ENCODE data around the gene MFSD12.
"Not testable (repeated sequence)": the region's sequence is repeated elsewhere in the genome, so short reads cannot be mapped to it uniquely, and the experiment has no call there.

The MFSD12 gene

DNA sequence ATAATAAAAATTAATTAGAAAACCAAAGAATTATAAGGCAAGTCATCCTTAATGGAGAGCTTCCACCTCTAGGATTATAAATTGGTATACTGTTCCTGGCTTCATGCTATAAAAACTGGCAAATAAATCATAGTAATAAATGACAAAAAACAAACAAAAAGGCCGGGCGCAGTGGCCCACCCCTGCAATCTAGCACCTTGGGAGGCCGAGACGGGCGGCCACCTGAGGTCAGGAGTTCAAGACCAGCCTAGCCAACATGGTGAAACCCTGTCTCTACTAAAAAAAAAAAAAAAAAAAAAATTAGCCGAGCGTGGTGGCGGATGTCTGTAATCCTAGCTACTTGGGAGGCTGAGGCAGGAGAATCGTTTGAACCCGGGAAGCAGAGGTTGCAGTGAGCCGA is 12.7 kb upstream of the MFSD12 start:
- not testable (repeated sequence) for H3K23ac ChIP-seq (ENCODE audit: low read length); H3K79me2 ChIP-seq (ENCODE audit: control insufficient read depth, insufficient read depth, low read length, poor library complexity); H3K14ac ChIP-seq (ENCODE audit: low read length); DNase-seq; H3K18ac ChIP-seq (ENCODE audit: low read length); H2AFZ ChIP-seq (ENCODE audit: insufficient read depth, low read length, poor library complexity); H3K27ac ChIP-seq (ENCODE audit: low read depth, low read length); H3K36me3 ChIP-seq (ENCODE audit: control insufficient read depth in 1 of 2, insufficient read depth in 2 of 2, low read length in 2 of 2); H2BK5ac ChIP-seq (ENCODE audit: low read depth, low read length, poor library complexity); H2BK12ac ChIP-seq (ENCODE audit: low read length); H3K27me3 ChIP-seq (ENCODE audit: insufficient read depth, low read length); H3K9me3 ChIP-seq (ENCODE audit: insufficient read depth, low read depth, low read length); H2AK5ac ChIP-seq (ENCODE audit: low read length); H3K9ac ChIP-seq (ENCODE audit: low read length); H3K4me2 ChIP-seq (ENCODE audit: low read length); H4K8ac ChIP-seq (ENCODE audit: low read depth, low read length); H2BK120ac ChIP-seq (ENCODE audit: insufficient read depth, low read length, poor library complexity); H3K4me3 ChIP-seq (ENCODE audit: low read depth, low read length); H3K4ac ChIP-seq (ENCODE audit: low read depth, low read length); H4K12ac ChIP-seq (ENCODE audit: low read depth, low read length); H4K91ac ChIP-seq (ENCODE audit: low read depth, low read length)
- Histone ChIP-seq H3K4me1 (ENCODE audit: control insufficient read depth in 1 of 2, insufficient read depth in 2 of 2, low read length in 2 of 2) (peaks cover 13 to 14% of the 10 kb centered on the region in 2 experiments), H3K79me1 (ENCODE audit: low read length) (peaks cover 23% of the 10 kb centered on the region)
- no CpG with 5 or more reads among the region's 11 CpGs for WGBS (ENCODE audit: extremely low coverage, insufficient coverage, insufficient read length)

DNA sequence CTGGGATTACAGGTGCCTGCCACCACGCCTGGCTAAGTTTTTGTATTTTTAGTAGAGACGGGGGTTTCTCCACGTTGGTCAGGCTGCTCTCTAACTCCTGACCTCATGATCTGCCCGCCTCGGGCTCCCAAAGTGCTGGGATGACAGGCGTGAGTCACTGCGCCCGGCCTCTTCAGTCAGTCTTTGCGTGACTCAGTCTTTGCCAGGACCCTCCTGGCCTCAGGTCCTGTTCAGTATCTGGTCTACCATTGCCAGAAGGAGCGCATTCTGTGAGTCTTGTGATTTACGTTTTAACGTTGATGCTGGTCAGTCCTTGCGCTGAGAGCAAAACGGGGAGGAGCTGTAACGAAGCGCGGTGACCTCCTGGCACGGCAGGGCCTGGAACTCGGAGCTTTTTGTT is 7.8 kb upstream of the MFSD12 start:
- Histone ChIP-seq H2BK12ac (ENCODE audit: low read length) (peak overlapping the region; percentile 39), H2BK5ac (ENCODE audit: low read depth, low read length, poor library complexity) (peak overlapping the region; percentile 70), H4K8ac (ENCODE audit: low read depth, low read length) (peak overlapping the region; percentile 87), H3K18ac (ENCODE audit: low read length) (no peak overlapping the region), H3K4ac (ENCODE audit: low read depth, low read length) (no peak overlapping the region), H3K27ac (ENCODE audit: low read depth, low read length) (peak overlapping the region; percentile 88), H3K36me3 (ENCODE audit: control insufficient read depth in 1 of 2, insufficient read depth in 2 of 2, low read length in 2 of 2) (no peaks in the 10 kb centered on the region), H3K79me2 (ENCODE audit: control insufficient read depth, insufficient read depth, low read length, poor library complexity) (peaks cover 2% of the 10 kb centered on the region), H3K9ac (ENCODE audit: low read length) (no peak overlapping the region), H3K14ac (ENCODE audit: low read length) (no peak overlapping the region), H2AK5ac (ENCODE audit: low read length) (peak overlapping the region; percentile 57), H3K4me3 (ENCODE audit: low read depth, low read length) (no peak overlapping the region), H2AFZ (ENCODE audit: insufficient read depth, low read length, poor library complexity) (no peak overlapping the region), H2BK120ac (ENCODE audit: insufficient read depth, low read length, poor library complexity) (no peak overlapping the region), H3K79me1 (ENCODE audit: low read length) (peaks cover 24% of the 10 kb centered on the region), H3K23ac (ENCODE audit: low read length) (no peak overlapping the region), H4K91ac (ENCODE audit: low read depth, low read length) (peak overlapping the region; percentile 71), H3K4me1 (ENCODE audit: control insufficient read depth in 1 of 2, insufficient read depth in 2 of 2, low read length in 2 of 2) (peaks cover 16 to 19% of the 10 kb centered on the region in 2 experiments), H3K9me3 (ENCODE audit: insufficient read depth, low read depth, low read length) (no peaks in the 10 kb centered on the region), H4K12ac (ENCODE audit: low read depth, low read length) (no peak overlapping the region), H3K27me3 (ENCODE audit: insufficient read depth, low read length) (no peaks in the 10 kb centered on the region), H3K4me2 (ENCODE audit: low read length) (no peak overlapping the region)
- no CpG with 5 or more reads among the region's 19 CpGs for WGBS (ENCODE audit: extremely low coverage, insufficient coverage, insufficient read length)
- peak; percentile 97 for DNase-seq

DNA sequence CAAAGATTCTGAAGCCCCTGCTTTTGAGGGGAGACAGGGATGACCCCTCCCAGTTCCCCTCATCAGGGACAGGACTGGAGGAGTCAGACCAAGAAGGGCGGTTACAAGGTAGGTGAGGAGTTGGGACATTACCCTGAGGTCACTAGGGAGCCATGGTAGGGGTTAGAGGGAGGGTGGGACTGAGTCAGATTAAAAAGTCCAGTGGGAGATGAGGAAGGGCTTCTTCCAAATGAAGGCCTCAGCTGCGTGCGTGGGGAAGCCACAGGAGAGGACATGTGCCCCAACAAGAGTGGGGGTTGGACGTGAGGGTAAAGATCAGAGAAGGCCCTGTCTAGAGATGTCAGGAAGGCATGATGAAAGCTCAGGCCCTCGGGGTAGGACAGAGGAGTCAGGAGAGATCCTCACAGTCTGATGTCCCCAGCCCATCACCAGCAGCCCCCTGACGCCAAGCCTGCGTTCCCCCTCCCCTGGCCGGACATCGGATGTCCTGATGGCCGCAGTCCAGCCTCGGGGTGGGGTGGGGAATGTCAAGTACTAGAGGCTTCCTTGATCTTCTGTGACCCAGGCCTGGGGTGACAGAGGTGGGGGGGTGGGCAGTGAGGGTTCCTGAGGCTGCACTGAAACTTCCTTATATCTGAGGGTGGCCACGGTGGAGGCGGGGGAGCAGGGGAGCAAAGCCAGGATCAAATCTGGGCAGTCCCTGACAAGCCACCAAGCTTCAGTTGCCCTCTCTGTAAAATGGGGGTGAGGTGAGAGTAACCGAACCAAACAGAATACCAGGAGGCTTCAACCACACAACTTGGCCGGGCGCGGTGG is 6.5 kb upstream of the MFSD12 start:
- Histone ChIP-seq H3K27me3 (ENCODE audit: insufficient read depth, low read length) (no peaks in the 10 kb centered on the region), H3K27ac (ENCODE audit: low read depth, low read length) (peak overlapping the region; percentile 66), H3K9ac (ENCODE audit: low read length) (no peak overlapping the region), H3K4me1 (ENCODE audit: control insufficient read depth in 1 of 2, insufficient read depth in 2 of 2, low read length in 2 of 2) (peaks cover 16 to 19% of the 10 kb centered on the region in 2 experiments), H2AFZ (ENCODE audit: insufficient read depth, low read length, poor library complexity) (no peak overlapping the region), H3K23ac (ENCODE audit: low read length) (no peak overlapping the region), H2BK120ac (ENCODE audit: insufficient read depth, low read length, poor library complexity) (peak overlapping the region; percentile 95), H3K36me3 (ENCODE audit: control insufficient read depth in 1 of 2, insufficient read depth in 2 of 2, low read length in 2 of 2) (no peaks in the 10 kb centered on the region), H3K4me3 (ENCODE audit: low read depth, low read length) (no peak overlapping the region), H2AK5ac (ENCODE audit: low read length) (peak overlapping the region; percentile 57), H3K79me2 (ENCODE audit: control insufficient read depth, insufficient read depth, low read length, poor library complexity) (peaks cover 2% of the 10 kb centered on the region), H3K4ac (ENCODE audit: low read depth, low read length) (peak overlapping the region; percentile 80), H3K79me1 (ENCODE audit: low read length) (peaks cover 24% of the 10 kb centered on the region), H3K14ac (ENCODE audit: low read length) (peak overlapping the region; percentile 38), H3K9me3 (ENCODE audit: insufficient read depth, low read depth, low read length) (no peaks in the 10 kb centered on the region), H2BK12ac (ENCODE audit: low read length) (peak overlapping the region; percentile 94), H3K4me2 (ENCODE audit: low read length) (peak overlapping the region; percentile 30), H3K18ac (ENCODE audit: low read length) (peak overlapping the region; percentile 54), H2BK5ac (ENCODE audit: low read depth, low read length, poor library complexity) (peak overlapping the region; percentile 85), H4K12ac (ENCODE audit: low read depth, low read length) (peak overlapping the region; percentile 26), H4K91ac (ENCODE audit: low read depth, low read length) (peak overlapping the region; percentile 98), H4K8ac (ENCODE audit: low read depth, low read length) (peak overlapping the region; percentile 62)
- peak in 1 of 2 donors; percentile 27 for DNase-seq
- no CpG with 5 or more reads among the region's 17 CpGs for WGBS (ENCODE audit: extremely low coverage, insufficient coverage, insufficient read length)

DNA sequence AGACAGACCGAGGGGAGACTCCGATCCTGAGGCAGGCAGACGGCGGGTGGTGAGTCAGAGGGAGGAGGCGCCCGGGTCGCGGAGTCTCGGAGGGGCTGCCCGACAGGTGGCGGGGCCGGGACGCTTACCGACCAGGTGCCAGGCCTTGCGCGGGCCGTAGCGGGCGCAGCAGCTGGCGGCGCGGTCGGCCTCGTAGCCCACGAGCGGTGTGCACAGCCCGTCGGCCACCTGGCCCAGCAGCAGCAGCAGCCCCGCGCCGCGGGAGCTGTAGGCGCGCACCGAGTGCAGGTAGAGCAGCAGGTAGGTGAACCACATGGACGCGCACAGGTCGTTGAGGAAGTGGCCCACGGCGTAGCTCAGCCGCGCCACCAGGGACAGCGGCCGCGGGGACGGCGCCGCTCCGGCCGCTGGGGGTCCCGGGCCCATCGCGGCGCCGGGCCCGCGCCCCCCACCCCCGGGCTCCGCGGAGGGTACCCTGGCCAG is 367 bp downstream of the MFSD12 start:
- peak overlapping the region; percentile 85 for H3K18ac ChIP-seq (ENCODE audit: low read length)
- peak overlapping the region; percentile 24 for H2BK5ac ChIP-seq (ENCODE audit: low read depth, low read length, poor library complexity)
- whole genome bisulfite sequencing (ENCODE audit: extremely low coverage, insufficient coverage, insufficient read length) = no CpG with 5 or more reads among the region's 60 CpGs
- H3K36me3 ChIP-seq (ENCODE audit: control insufficient read depth in 1 of 2, insufficient read depth in 2 of 2, low read length in 2 of 2) = peaks cover 0 to 3% of the 10 kb centered on the region in 2 experiments
- no peak overlapping the region for H2AFZ ChIP-seq (ENCODE audit: insufficient read depth, low read length, poor library complexity)
- peak overlapping the region; percentile 69 for H3K4me2 ChIP-seq (ENCODE audit: low read length)
- H4K8ac ChIP-seq (ENCODE audit: low read depth, low read length) = peak overlapping the region; percentile 18
- peak overlapping the region; percentile 34 for H3K27ac ChIP-seq (ENCODE audit: low read depth, low read length)
- no peak overlapping the region for H2BK12ac ChIP-seq (ENCODE audit: low read length)
- no peak overlapping the region for H4K12ac ChIP-seq (ENCODE audit: low read depth, low read length)
- H2BK120ac ChIP-seq (ENCODE audit: insufficient read depth, low read length, poor library complexity) = peak overlapping the region; percentile 21
- H3K79me2 ChIP-seq (ENCODE audit: control insufficient read depth, insufficient read depth, low read length, poor library complexity) = peaks cover 28% of the 10 kb centered on the region
- H3K4me3 ChIP-seq (ENCODE audit: low read depth, low read length) = peak overlapping the region; percentile 91
- peak overlapping the region; percentile 36 for H2AK5ac ChIP-seq (ENCODE audit: low read length)
- no peaks in the 10 kb centered on the region for H3K9me3 ChIP-seq (ENCODE audit: insufficient read depth, low read depth, low read length)
- H3K14ac ChIP-seq (ENCODE audit: low read length) = peak overlapping the region; percentile 86
- H3K27me3 ChIP-seq (ENCODE audit: insufficient read depth, low read length) = no peaks in the 10 kb centered on the region
- H3K23ac ChIP-seq (ENCODE audit: low read length) = no peak overlapping the region
- peaks cover 22 to 26% of the 10 kb centered on the region in 2 experiments for H3K4me1 ChIP-seq (ENCODE audit: control insufficient read depth in 1 of 2, insufficient read depth in 2 of 2, low read length in 2 of 2)
- H3K4ac ChIP-seq (ENCODE audit: low read depth, low read length) = peak overlapping the region; percentile 91
- H3K79me1 ChIP-seq (ENCODE audit: low read length) = peaks cover 21% of the 10 kb centered on the region
- peak overlapping the region; percentile 46 for H4K91ac ChIP-seq (ENCODE audit: low read depth, low read length)
- H3K9ac ChIP-seq (ENCODE audit: low read length) = peak overlapping the region; percentile 73
- peak; percentile 47 to 60 for DNase-seq

Data from trophoblast cell (in vitro differentiated cells and primary cell).